ENCODE measurements around the gene AIFM3. TPM values are rescaled to one million over a fixed set of nuclear protein-coding genes. Genes with fewer than 3 reads are reported as not detected.

Gene AIFM3
- total and polyA plus RNA-seq, 2 of the 4 experiments (the other 2 are of a cell fraction), result 0.09 to 0.18 TPM

- POLR2A ChIA-PET (ENCODE audit: unreplicated experiment), result interaction anchor here (0.6 kb wide), 1 partner anchor 12 kb away, joined by 4 read pairs; no protein-coding TSS in a partner anchor
- no peak overlapping the region for H3K27ac ChIP-seq (ENCODE audit: insufficient read depth, low read length)
Measured at GRCh38 chr22:20946991-20947390, 20.1 kb upstream of the AIFM3 start.

More at GRCh38 chr22:20946991-20947390, 20.1 kb upstream of the AIFM3 start:
- Histone ChIP-seq H4K20me1 (ENCODE audit: insufficient read depth, low read length) (peaks cover 96% of the 10 kb centered on the region), H3K23ac (ENCODE audit: low read depth, low read length) (no peak overlapping the region), H2AK5ac (ENCODE audit: low read depth, low read length) (no peak overlapping the region), H3K14ac (replicated peaks; ENCODE audit: low read depth, low read length) (no peak overlapping the region), H2BK20ac (ENCODE audit: low read depth, low read length) (no peak overlapping the region), H3K4me2 (ENCODE audit: low read depth, low read length) (no peak overlapping the region), H3K79me1 (ENCODE audit: low read depth in 1 of 2, low read length in 2 of 2) (peaks cover 25 to 93% of the 10 kb centered on the region in 2 experiments), H4K8ac (ENCODE audit: low read depth in 2 of 2, low read length in 2 of 2) (no peak overlapping the region), H3K36me3 (ENCODE audit: control insufficient read depth, insufficient read depth, low read length) (peaks cover 20% of the 10 kb centered on the region), H3K4ac (ENCODE audit: low read depth, low read length) (no peak overlapping the region), H3K4me1 (ENCODE audit: control insufficient read depth, insufficient read depth, low read length) (peaks cover 6% of the 10 kb centered on the region), H2BK120ac (ENCODE audit: low read depth, low read length) (no peak overlapping the region), H2AFZ (replicated peaks; ENCODE audit: low read length, poor library complexity) (no peak overlapping the region), H3K27me3 (ENCODE audit: control insufficient read depth, insufficient read depth, low read length) (no peaks in the 10 kb centered on the region), H4K91ac (ENCODE audit: insufficient read depth, low read depth, low read length) (no peak overlapping the region), H3K9me3 (ENCODE audit: control insufficient read depth, insufficient read depth, low read length) (no peaks in the 10 kb centered on the region), H2AK9ac (replicated peaks; ENCODE audit: low read depth, low read length, poor library complexity) (no peak overlapping the region), H3K56ac (ENCODE audit: extremely low read depth, insufficient read depth, low read length) (no peak overlapping the region), H2BK5ac (ENCODE audit: low read depth, low read length, poor library complexity, severe bottlenecking) (no peak overlapping the region), H3K9me1 (ENCODE audit: insufficient read depth, low read length) (peaks cover 33% of the 10 kb centered on the region), H3K4me3 (ENCODE audit: insufficient read depth, low read depth, low read length) (no peak overlapping the region), H2BK15ac (ENCODE audit: low read depth, low read length) (no peak overlapping the region), H4K5ac (ENCODE audit: low read depth, low read length) (no peak overlapping the region), H3K18ac (ENCODE audit: low read depth, low read length) (no peak overlapping the region), H3K9ac (ENCODE audit: low read depth, low read length) (no peak overlapping the region)
- ATAC-seq (ENCODE audit: low read depth), result no peak
- in situ Hi-C loops (cut with MboI; ENCODE audit: low sequenced_read_pairs), result no loop called here
- WGBS, 2 experiments (ENCODE audit: extremely low coverage in 2 of 2, insufficient read length in 1 of 2), result no CpG with 5 or more reads among the region's 1 CpG
- DNase-seq, result no peak
- CTCF ChIA-PET, result interaction anchor here (0.6 kb wide), 2 partner anchors 21 to 163 kb away, joined by 3 to 5 read pairs; no protein-coding TSS in a partner anchor
- BruUV-seq (replicated peaks), result no TSS peak
- dilution Hi-C loops (cut with HindIII; ENCODE audit: low sequenced_read_pairs, unreplicated experiment), result no loop called here
- TF ChIP-seq CEBPB (IDR thresholded peaks at IDR 0.05; ENCODE audit: low read depth, low read length) (no peak), NFE2L2 (IDR thresholded peaks at IDR 0.05; ENCODE audit: low read depth, low read length) (no peak), USF2 (IDR thresholded peaks at IDR 0.05; ENCODE audit: low read depth, low read length) (no peak), RCOR1 (IDR thresholded peaks at IDR 0.05; ENCODE audit: insufficient replicate concordance, low read length) (no peak), RFX5 (IDR thresholded peaks at IDR 0.05; ENCODE audit: low read depth, low read length) (no peak), CHD1 (IDR thresholded peaks at IDR 0.05; ENCODE audit: low read depth, low read length) (no peak), MXI1 (IDR thresholded peaks at IDR 0.05; ENCODE audit: borderline replicate concordance, low read depth, low read length) (no peak), RAD21 (IDR thresholded peaks at IDR 0.05; ENCODE audit: low read length) (no peak), CTCF (conservative IDR thresholded peaks at IDR 0.05; ENCODE audit: low read depth, low read length) (no peak)
- intact Hi-C loops (cut with micrococcal nuclease), result no loop called here

All from IMR-90 (cell line).